Stimulated activated memory B cell treated with anti-CD40 and anti-IgM and Interleukin-4, amounts not matched to agents 10 μg/mL and 1 μg/mL and 100 μg/mL, for 72 hours (primary cell): ENCODE data around the gene RBM26.

Experiments
- ATAC-seq: fragments of 150-1000 bp; cut with Tn5 transposase; 2 replicates; pipeline ENCODE4 v1.10.0; 2021
- H3K27ac Mint-ChIP-seq: one replicate; pipeline ENCODE4 v1.8.0; 2022; ENCODE audit warnings: mild to moderate bottlenecking, mixed read lengths
- H3K27me3 Mint-ChIP-seq: one replicate; pipeline ENCODE4 v1.8.0; 2022; ENCODE audit warnings: mixed read lengths
- H3K36me3 Mint-ChIP-seq: one replicate; pipeline ENCODE4 v1.8.0; 2022; ENCODE audit warnings: mixed read lengths
- H3K4me1 Mint-ChIP-seq: one replicate; pipeline ENCODE4 v1.8.0; 2022; ENCODE audit warnings: mixed read lengths
- H3K4me3 Mint-ChIP-seq: one replicate; pipeline ENCODE4 v1.8.0; 2022; ENCODE audit warnings: mild to moderate bottlenecking, moderate library complexity, mixed read lengths
- H3K9me3 Mint-ChIP-seq: one replicate; pipeline ENCODE4 v1.8.0; 2022; ENCODE audit warnings: mixed read lengths

The RBM26 gene

GRCh38 chr13:79405831-79406596 is at the start of gene RBM26:
Gene RBM26 (minus strand): TSS chr13:79406255. CDS start chr13:79405774, 481 bp downstream.
- H3K36me3 Mint-ChIP-seq: peaks cover 15% of the 10 kb centered on the region
- H3K27ac Mint-ChIP-seq: no peak within 1 kb of the TSS
- H3K9me3 Mint-ChIP-seq: no peaks in the 10 kb centered on the region
- ATAC-seq: peak; percentile 93
- peaks cover 28% of the 10 kb centered on the region for H3K4me1 Mint-ChIP-seq
- no peaks in the 10 kb centered on the region for H3K27me3 Mint-ChIP-seq
- H3K4me3 Mint-ChIP-seq: peak within 1 kb of the TSS; percentile 94

GRCh38 chr13:79455331-79455730 is 49.3 kb upstream of the RBM26 start:
- Mint-ChIP-seq H3K27ac (no peak overlapping the region), H3K27me3 (no peaks in the 10 kb centered on the region), H3K4me3 (no peak overlapping the region), H3K4me1 (peaks cover 19% of the 10 kb centered on the region), H3K36me3 (no peaks in the 10 kb centered on the region), H3K9me3 (no peaks in the 10 kb centered on the region)
- no peak for ATAC-seq

- Mint-ChIP-seq H3K9me3 (peaks cover 3% of the 10 kb centered on the region), H3K27me3 (peaks cover 6% of the 10 kb centered on the region), H3K27ac (peak overlapping the region; percentile 73), H3K36me3 (no peaks in the 10 kb centered on the region), H3K4me1 (peaks cover 44% of the 10 kb centered on the region), H3K4me3 (no peak overlapping the region)
- ATAC-seq: no peak
These were observed 46.3 kb upstream of the RBM26 start for GRCh38 chr13:79452239-79452913.

DNA sequence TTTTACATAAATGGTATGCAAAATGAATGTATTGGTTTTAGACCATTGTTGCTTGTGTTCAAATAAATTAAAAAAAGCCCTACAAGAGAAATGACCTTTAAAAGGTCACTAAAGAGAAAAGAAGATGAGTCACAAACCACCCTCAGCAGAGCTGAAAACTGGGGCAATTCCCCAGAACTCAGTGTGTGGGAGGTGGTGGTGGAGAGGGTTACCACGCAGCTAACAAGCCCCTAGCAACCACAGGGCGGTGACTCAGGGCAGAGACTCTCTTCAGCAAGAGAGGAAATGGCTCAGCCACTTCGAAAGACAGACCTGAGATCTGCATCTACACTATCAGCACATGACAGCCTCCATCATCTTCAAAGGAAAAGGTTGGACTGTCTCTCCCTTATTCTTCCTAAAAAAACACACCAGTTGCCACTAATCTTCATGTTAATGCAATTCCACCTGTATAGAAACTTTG is 45.5 kb upstream of the RBM26 start:
- peak; percentile 100 for ATAC-seq
- H3K27me3 Mint-ChIP-seq: peaks cover 6% of the 10 kb centered on the region
- H3K36me3 Mint-ChIP-seq: no peaks in the 10 kb centered on the region
- peaks cover 44% of the 10 kb centered on the region for H3K4me1 Mint-ChIP-seq
- H3K9me3 Mint-ChIP-seq: peaks cover 3% of the 10 kb centered on the region
- H3K27ac Mint-ChIP-seq: peak overlapping the region; percentile 73
- H3K4me3 Mint-ChIP-seq: peak overlapping the region; percentile 33

GRCh38 chr13:79450110-79450509 is 44.1 kb upstream of the RBM26 start:
- Mint-ChIP-seq H3K4me3 (no peak overlapping the region), H3K27ac (peak overlapping the region; percentile 44), H3K9me3 (peaks cover 3% of the 10 kb centered on the region), H3K4me1 (peaks cover 44% of the 10 kb centered on the region), H3K36me3 (no peaks in the 10 kb centered on the region), H3K27me3 (peaks cover 6% of the 10 kb centered on the region)
- ATAC-seq: no peak

DNA sequence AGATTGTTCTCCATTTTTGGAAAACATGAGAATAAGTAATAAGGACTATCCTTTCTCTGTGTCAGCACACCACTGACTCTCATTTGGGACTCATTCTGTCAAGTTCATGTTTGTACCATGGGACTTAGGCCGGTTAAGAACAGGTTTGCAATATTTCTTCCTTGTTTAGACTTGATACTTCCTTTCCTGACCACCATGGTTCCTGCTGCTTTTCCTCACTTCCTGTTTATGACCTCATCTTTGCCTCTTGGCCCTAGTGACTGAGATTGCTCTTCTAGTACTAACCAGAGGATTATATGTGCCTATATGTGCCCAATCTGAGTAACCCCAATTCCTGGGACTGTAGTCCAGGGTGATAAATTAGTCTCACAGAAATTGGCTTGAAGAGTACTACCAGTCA is 42.4 kb upstream of the RBM26 start:
- peaks cover 3% of the 10 kb centered on the region for H3K9me3 Mint-ChIP-seq
- peaks cover 6% of the 10 kb centered on the region for H3K27me3 Mint-ChIP-seq
- H3K27ac Mint-ChIP-seq: peak overlapping the region; percentile 5
- H3K36me3 Mint-ChIP-seq: no peaks in the 10 kb centered on the region
- H3K4me1 Mint-ChIP-seq: peaks cover 44% of the 10 kb centered on the region
- ATAC-seq: no peak
- H3K4me3 Mint-ChIP-seq: no peak overlapping the region

- Mint-ChIP-seq H3K27ac (peak overlapping the region; percentile 5), H3K27me3 (peaks cover 6% of the 10 kb centered on the region), H3K4me3 (no peak overlapping the region), H3K9me3 (peaks cover 3% of the 10 kb centered on the region), H3K4me1 (peaks cover 44% of the 10 kb centered on the region), H3K36me3 (no peaks in the 10 kb centered on the region)
- ATAC-seq: no peak
These were observed 41.7 kb upstream of the RBM26 start for GRCh38 chr13:79447741-79448140.

DNA sequence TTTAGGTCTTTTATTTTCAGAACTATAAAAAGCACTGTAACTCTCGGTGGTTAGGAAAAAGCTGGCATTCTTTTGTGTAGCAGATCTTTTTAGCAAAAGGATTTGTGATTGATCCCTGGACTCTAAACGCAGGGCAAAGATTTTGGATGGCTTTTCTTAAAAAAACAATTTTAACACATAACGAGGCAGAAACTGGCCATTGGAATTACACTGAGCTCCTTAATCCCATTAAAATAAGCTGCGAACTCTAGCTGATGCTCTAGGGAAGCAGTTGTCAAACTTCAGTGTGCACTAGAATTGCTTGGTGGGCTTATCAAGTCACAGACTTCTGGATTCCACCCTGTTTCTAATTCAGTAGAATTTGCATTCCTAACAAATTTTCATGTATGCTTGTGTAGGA is 41.1 kb upstream of the RBM26 start:
- H3K4me1 Mint-ChIP-seq: peaks cover 39% of the 10 kb centered on the region
- ATAC-seq: no peak
- H3K4me3 Mint-ChIP-seq: no peak overlapping the region
- peaks cover 3% of the 10 kb centered on the region for H3K9me3 Mint-ChIP-seq
- H3K27me3 Mint-ChIP-seq: peaks cover 6% of the 10 kb centered on the region
- H3K36me3 Mint-ChIP-seq: no peaks in the 10 kb centered on the region
- H3K27ac Mint-ChIP-seq: no peak overlapping the region

GRCh38 chr13:79445968-79446645 is 40.1 kb upstream of the RBM26 start:
- Mint-ChIP-seq H3K4me3 (no peak overlapping the region), H3K27ac (no peak overlapping the region), H3K27me3 (peaks cover 6% of the 10 kb centered on the region), H3K4me1 (peaks cover 29% of the 10 kb centered on the region), H3K9me3 (peaks cover 3% of the 10 kb centered on the region), H3K36me3 (no peaks in the 10 kb centered on the region)
- no peak for ATAC-seq

DNA sequence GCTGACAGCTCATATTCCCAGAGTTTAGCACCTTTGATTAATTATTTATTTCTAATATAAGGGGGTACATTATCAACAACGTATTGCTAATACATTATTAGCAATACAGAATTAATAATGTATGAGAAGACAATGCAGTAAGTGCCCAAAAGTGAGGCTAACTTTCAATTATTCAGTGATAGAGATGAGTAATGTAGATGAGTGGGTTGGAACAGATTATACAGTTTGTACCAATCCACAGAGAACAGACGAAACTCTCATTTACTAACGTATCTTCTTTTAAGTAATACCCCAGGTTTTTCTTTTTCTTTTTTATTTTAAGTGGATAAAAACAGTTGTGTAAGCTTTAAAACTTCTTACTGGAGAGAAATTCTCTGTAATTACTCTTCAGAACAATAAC is 36.7 kb upstream of the RBM26 start:
- H3K27me3 Mint-ChIP-seq: peaks cover 3% of the 10 kb centered on the region
- no peaks in the 10 kb centered on the region for H3K9me3 Mint-ChIP-seq
- H3K36me3 Mint-ChIP-seq: no peaks in the 10 kb centered on the region
- no peak for ATAC-seq
- no peak overlapping the region for H3K27ac Mint-ChIP-seq
- no peak overlapping the region for H3K4me3 Mint-ChIP-seq
- H3K4me1 Mint-ChIP-seq: peaks cover under 1% of the 10 kb centered on the region

DNA sequence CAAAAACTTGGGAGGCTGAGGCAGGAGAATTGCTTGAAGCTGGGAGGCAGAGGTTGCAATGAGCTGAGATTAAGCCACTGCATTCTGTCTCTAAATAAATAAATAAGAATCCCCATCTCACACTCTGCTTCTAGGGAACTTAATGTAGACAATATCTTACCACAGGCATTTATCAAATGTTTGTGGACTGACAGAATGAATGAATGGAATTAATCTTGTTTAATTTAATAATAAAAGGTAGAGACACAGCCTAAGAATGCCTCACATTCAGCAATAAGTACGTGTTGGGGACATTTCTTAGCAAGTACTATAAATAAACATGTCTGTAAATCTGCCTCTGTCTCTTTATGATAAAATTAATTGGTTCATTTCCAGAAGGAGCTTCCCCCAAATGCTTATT is 36.2 kb upstream of the RBM26 start:
- Mint-ChIP-seq H3K4me1 (no peaks in the 10 kb centered on the region), H3K27ac (no peak overlapping the region), H3K4me3 (no peak overlapping the region), H3K27me3 (no peaks in the 10 kb centered on the region), H3K36me3 (no peaks in the 10 kb centered on the region), H3K9me3 (no peaks in the 10 kb centered on the region)
- ATAC-seq: no peak

DNA sequence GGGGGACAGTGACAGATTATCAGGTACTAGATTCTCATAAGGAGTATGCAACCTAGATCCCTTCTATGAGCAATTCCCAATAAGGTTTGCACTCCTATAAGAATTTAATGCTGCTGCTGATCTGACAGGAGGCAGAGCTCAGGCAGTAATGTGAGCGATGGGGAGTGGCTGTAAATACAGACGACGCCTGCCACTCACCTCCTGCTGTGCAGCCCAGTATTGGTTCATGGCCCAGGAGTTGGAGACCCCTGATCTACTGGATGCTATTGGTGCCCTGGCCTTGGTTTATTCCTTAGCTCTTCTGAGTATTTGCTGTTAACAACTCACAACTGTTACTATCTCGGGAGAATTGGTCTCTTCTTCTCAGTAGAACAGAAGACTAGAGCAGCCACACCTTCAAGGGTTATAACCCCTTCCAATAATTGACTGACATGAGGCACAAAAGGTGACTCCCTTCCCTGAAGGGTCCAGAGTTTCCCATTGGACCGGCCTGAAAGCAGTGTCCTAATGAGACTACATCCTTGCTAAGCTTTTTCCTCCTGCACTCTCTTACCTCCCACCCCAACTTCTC is 35.0 kb upstream of the RBM26 start:
- no peaks in the 10 kb centered on the region for H3K36me3 Mint-ChIP-seq
- no peak overlapping the region for H3K27ac Mint-ChIP-seq
- ATAC-seq: no peak
- no peaks in the 10 kb centered on the region for H3K4me1 Mint-ChIP-seq
- H3K4me3 Mint-ChIP-seq: no peak overlapping the region
- no peaks in the 10 kb centered on the region for H3K9me3 Mint-ChIP-seq
- H3K27me3 Mint-ChIP-seq: no peaks in the 10 kb centered on the region

DNA sequence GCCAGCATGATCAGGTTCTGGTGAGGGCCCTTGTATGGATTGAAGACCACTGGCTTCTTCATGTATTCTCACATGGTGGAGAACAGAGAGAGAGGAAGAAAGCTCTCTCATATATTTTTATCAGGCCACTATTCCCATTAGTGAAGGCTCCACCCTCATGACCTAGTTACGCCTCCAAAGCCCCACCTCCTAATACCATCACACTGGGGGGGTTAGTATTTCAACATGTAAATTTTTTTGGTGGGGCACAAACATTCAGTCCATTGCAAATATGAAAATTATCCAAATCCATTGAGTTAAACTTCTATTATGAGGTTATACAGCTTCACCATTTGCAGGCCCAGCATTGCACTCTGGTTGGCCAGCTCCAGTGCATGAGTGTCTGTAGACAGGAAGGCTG is 33.2 kb upstream of the RBM26 start:
- Mint-ChIP-seq H3K4me1 (no peaks in the 10 kb centered on the region), H3K4me3 (no peak overlapping the region), H3K9me3 (no peaks in the 10 kb centered on the region), H3K27ac (no peak overlapping the region), H3K36me3 (no peaks in the 10 kb centered on the region), H3K27me3 (no peaks in the 10 kb centered on the region)
- no peak for ATAC-seq

- no peaks in the 10 kb centered on the region for H3K9me3 Mint-ChIP-seq
- no peaks in the 10 kb centered on the region for H3K4me1 Mint-ChIP-seq
- H3K27ac Mint-ChIP-seq: no peak overlapping the region
- H3K36me3 Mint-ChIP-seq: peaks cover 5% of the 10 kb centered on the region
- no peak for ATAC-seq
- H3K27me3 Mint-ChIP-seq: no peaks in the 10 kb centered on the region
- no peak overlapping the region for H3K4me3 Mint-ChIP-seq
These were observed 29.5 kb upstream of the RBM26 start for GRCh38 chr13:79435561-79435990.

GRCh38 chr13:79434556-79434955 is 28.5 kb upstream of the RBM26 start:
- Mint-ChIP-seq H3K9me3 (no peaks in the 10 kb centered on the region), H3K27me3 (no peaks in the 10 kb centered on the region), H3K27ac (no peak overlapping the region), H3K4me3 (no peak overlapping the region), H3K4me1 (no peaks in the 10 kb centered on the region), H3K36me3 (peaks cover 6% of the 10 kb centered on the region)
- no peak for ATAC-seq
